CD4-positive, alpha-beta T cell treated with Interferon gamma for 1 hour (primary cell): ENCODE data around the gene TMEM170B.

Experiments
- DNase-seq: peaks from one replicate; pipeline ENCODE4 v3.0.0-alpha.2; 2020

The TMEM170B gene

DNA sequence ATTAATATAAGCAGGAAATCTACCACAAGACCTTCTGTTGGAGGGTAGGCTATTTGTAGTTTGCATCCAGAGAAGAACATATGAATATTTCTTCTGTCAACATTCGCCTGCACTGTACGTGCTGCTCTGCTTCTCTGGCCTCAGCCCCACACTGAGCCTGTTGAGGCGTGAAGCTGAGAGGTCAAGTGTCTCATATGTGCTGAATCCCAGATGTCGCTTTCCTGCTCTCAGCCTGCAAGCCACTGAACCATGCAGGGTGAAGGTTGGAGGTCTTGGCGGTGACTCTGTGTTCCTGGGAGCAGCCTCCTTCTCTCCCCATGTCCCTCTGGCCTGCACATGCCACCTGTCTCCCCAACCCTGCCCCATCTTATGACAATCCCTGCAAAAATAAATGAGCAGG, 83.6 kb downstream of the TMEM170B start:
- DNase-seq: no peak

DNA sequence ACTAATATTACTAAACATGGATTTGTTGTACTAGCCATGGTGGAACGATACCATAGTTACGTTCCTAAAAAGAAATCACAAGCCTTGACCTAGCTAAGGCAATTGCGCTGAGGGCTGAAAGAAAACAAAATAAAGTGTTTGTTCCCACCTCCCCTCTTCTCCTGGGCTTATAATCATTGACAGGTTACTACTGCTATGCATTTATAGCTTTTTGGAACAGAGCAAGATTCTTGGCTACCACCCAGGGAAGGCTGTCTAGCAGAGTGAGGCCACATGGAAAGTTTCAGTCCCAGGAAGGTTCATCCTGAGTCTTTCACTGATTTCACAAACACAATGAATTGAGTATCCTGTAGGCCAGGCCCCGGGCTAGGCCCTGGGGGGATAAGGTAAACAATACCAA, 84.6 kb downstream of the TMEM170B start:
- no peak for DNase-seq

DNA sequence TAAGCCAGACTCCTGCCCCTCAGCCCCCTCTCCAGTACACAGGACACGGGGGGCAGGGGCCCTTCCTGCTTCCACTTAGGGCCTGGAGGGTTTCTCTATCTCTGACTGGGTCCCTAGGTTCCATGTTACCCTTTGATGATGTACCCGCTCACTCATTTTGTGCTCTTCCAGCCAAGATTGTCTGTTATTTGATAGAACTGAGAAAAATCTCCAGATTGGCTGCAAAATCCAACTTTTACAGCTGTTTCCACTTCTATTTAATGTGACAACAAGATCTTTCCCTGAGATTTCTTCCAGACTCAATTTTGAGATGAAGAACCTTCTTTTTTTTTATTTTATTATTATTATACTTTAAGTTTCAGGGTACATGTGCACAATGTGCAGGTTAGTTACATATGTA, 85.7 kb downstream of the TMEM170B start:
- no peak for DNase-seq

DNA sequence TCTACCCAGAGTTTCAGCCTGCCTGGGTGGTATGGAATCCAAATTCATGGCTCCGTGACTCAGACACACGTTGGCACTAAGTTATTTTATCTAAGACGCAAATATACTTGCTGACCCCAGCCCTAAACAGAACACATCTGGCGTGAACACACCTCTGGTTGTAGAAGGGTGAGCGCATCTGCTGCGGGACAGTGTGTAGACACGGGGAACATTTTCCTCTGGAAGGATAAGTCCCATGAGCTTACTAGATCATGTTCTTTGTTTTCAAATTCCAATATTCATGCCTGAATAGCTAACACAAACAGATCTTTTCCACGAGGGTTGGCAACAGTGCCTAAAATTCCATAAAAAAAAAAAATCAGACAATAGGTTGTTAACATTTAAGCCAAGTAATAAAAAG, 87.8 kb downstream of the TMEM170B start:
- DNase-seq: no peak

DNA sequence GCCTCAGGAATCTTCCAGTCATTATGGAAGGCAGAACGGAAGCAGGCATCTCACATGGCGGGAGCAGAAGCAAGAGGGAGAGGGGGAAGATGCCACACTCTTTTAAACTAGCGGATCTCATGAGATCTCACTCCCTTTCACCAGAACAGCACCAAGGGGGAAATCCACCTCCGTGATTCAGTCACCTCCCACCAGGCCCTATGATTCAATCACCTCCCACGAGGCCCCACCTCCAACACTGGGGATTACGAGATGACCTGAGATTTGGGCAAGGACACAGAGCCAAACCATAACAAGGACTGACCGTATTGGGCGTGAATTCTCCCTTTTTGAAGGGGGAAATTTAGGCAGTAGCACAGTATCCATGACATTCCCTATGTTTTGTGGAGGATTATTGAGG, 88.8 kb downstream of the TMEM170B start:
- DNase-seq: no peak

DNA sequence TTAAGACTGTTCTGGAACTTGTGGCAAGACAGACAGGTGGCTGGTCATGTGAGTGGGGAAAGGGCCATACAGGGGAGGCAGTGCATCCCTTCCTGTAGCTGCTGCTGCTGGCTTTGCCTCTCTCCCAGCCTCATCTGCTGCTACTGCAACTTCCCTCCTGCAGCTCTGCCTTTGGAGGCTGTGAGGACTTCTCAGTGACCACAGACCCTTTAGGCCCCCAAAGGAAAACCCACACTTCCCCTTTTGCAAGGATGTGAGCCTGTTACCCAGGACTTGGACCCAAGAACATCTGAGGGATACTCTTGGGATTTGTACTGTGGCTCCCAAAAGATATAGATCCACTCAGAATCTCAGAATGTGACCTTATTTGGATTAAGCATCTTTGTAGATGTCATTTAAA, 91.0 kb downstream of the TMEM170B start:
- no peak for DNase-seq

DNA sequence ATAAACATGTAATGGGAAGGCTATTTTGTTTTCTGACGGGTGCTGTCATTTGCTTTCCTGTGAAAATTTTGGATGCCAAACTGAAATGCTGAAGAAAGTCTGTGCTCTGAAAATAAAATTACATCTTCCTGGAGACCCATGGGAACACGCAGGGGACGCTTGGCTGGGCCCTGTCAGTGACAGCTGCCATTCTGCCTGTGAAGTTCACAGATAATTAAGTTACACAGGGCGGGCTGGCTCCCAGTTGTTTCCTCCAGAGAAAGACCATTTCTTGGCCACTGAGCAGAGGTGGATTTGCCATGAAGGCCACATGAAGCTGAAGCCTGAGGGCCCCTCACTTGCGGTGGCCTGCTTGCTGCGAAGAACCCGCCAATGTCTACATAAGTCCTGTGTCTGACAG, 93.5 kb downstream of the TMEM170B start:
- no peak for DNase-seq

DNA sequence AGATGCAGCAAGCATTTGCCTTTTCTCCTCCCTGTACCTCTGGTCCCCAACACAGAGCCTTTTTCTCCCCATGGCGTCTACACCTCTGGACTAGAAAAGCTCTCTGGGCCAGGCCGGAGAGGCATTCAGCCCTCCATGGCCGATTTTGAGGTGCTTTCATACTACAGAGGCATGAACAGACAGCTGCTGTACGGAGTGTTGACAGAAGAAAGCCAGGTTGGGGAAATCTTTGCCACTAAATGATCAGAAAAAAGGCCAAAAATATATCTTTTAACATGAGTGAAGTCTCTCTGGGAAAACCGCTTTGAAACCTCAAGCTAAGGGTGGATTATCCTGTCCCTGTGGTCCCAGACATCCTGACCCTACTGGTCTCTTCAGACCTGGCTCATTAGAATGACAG, 94.0 kb downstream of the TMEM170B start:
- DNase-seq: no peak

DNA sequence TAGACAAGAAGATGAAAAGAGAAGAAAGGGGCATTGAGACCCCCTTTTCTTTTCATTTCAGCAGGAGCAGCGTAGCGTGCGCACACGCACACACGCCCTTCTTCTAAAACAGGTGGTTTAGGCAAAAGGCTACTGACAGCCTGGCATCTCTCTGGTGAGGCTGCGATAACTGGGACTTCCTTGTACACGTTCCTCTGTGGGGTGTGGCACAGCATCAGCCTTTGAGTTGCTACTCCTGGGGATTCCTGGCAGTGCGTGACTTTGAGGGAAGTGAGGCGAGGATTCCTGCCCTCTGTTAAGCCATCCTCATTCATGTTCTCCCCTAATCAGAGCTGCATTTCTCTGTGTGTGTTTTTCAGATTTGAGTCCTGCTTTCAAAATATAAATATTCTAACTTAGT, 94.7 kb downstream of the TMEM170B start:
- DNase-seq: no peak

DNA sequence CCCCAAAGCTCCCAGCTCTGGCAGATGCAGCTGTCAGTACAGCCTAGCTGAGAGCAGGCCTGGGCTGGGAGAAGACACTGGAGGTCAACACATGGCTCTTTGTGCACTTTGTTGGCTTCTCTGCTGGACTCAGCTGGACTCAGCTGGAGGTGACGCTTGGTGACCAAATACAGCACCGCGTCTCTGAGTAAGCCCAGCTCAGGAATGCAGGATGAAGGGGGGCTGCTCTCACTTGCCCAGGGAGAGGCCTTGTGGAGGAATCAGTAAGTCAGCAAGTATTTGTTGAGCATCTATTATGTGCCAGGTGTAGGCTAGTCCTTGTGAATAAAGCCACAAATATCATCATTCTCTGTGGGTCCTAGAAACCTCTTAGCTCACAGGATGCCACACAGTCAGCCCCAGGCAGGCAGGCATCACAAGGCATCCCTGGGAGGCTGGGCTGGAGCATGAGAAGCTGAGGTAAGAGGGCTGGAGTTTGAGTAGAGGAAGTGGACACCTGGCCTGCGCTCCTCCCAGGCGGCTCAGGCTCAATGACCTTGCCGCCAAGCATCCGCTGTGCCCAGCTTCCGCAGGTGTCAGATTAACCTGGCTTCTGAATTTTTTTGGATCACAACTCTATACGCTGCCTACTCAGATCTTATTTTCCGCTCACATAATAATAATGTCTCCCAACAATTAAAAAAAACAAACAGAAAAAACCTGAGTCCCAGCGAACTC, 95.4 kb downstream of the TMEM170B start:
- no peak for DNase-seq
